Inferior parietal cortex (tissue), 1 donor: ENCODE measurements around the gene CTAGE9.
A peak's percentile ranks its signal among the peaks of the same experiment; 100 is the strongest.
"Not testable (repeated sequence)": the region's sequence is repeated elsewhere in the genome, so short reads cannot be mapped to it uniquely, and the experiment has no call there.

Source experiments
- DNase-seq: peaks from one replicate; pipeline ENCODE4 v3.0.0-alpha.2; 2016; ENCODE audit errors: extremely low spot score

Gene CTAGE9, protein sequence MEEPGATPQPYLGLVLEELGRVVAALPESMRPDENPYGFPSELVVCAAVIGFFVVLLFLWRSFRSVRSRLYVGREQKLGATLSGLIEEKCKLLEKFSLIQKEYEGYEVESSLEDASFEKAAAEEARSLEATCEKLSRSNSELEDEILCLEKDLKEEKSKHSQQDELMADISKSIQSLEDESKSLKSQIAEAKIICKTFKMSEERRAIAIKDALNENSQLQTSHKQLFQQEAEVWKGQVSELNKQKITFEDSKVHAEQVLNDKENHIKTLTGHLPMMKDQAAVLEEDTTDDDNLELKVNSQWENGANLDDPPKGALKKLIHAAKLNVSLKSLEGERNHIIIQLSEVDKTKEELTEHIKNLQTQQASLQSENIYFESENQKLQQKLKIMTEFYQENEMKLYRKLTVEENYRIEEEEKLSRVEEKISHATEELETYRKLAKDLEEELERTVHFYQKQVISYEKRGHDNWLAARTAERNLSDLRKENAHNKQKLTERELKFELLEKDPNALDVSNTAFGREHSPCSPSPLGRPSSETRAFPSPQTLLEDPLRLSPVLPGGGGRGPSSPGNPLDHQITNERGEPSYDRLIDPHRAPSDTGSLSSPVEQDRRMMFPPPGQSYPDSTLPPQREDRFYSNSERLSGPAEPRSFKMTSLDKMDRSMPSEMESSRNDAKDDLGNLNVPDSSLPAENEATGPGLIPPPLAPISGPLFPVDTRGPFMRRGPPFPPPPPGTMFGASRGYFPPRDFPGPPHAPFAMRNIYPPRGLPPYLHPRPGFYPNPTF

DNA sequence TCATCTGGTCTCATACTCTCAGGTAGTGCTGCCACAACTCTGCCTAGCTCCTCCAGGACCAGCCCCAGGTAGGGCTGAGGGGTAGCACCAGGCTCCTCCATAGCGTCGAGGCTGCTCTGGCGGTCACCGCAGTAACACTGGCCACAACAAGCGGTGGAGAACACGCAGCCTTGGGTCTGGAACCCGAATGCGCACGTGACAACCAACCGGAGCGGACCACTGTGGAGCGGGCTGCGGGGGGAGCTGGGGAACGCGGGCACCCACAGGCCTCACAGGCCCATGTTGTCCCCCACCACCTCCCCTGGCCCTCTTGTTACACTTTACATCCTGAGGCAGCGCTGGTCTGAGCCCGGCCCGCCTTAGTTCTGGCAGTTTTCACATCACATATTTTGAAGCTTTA lies at the start of gene CTAGE9:
CTAGE9 (minus strand) TSS at position 101 of the 400 bp plus-strand sequence; CDS start at position 101, 0 bp downstream.
- DNase-seq: not testable (repeated sequence)

DNA sequence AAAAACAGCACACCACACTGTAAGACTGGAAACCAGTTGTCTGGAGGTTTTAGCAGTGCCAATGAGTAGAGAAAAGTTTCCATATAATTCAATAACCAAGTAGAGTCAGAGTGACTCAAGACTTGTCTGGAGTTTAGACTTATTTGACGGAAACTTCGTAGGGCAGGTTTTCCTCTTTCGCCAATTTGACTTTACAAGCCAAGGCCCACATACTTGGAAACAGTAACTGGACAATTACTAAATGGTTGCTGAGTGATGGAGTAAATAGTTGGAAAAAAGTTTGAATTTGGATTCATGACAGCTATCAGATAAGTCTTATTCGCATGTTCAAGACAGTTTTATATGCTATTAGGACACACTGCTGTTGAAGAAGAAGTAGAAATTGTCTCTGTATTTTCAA lies 48.1 kb upstream of the CTAGE9 start:
- DNase-seq: no peak

DNA sequence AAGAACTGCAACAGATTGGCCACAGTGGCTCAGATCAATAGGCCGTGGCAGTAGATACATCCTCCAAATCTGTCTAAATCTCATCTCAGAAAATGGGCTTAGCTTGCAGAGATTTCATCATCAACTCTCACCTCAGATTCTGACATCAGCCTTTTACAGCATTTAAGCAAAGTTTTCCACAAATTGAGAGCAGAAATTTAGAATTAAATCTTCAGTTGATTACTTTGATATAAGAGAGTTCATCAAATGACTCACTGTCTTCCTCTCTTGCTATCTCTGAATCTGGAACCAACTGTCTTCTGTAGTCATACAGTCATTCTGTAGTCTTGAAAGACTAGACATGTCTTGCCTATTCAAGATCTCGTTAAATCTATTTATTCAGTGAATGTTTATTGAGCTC lies 45.2 kb upstream of the CTAGE9 start:
- no peak for DNase-seq

DNA sequence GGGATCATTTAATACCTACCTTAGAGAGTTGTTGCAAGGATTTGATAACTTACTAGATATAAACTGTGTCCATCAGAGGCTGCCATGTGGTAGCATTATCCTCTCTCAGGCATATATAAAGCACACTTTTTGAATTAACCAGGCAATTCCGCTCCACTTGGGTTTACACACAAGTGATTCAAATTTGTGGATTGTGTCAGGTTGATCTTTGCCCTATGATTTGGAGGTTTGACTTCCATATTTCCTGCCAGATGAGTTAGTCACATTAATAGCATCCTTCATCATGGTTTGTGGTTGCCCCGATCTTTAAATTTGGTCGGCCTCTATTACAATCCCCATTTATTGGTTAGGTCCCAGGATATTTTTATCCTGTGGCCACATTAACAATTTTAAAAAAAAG lies 44.8 kb upstream of the CTAGE9 start:
- no peak for DNase-seq

DNA sequence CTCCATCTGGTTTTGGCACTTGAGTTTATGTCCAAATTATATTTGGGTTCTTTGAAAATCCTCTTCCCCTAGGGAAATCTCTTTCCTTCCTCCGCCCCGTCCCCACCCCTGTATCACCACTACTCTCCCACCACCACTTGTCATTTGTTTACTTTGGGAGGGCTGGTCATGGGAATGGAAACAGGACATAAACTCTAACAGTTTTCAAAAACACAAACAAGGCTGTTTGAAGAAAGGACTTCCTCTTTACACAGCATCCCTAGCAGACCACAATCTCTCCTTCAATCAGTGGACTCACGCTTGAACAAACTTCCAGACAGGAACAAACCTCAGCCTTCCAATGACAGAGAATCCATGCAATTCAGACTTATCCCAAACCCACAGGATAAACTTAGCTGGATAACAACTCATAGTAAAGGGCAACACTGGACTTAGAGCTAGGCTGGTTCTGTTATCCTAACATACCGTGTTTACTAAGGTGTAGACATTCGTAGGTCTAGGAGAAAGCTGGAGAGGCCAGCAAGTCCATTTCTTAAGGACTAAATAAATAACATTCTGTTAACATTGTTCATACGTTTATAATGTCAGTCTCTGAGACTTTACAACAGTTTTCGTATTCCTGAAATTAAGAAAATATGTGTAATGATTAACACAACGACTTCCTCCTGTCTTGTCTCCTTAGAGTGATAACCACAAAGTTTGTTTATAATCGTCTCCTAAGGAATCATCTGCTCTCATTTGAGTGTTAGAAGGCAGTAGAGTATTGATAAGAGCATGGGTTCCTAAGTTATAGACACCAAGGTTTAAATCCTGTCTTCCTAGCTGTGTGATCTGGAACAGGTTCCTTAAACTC lies 44.1 kb upstream of the CTAGE9 start:
- DNase-seq: no peak

DNA sequence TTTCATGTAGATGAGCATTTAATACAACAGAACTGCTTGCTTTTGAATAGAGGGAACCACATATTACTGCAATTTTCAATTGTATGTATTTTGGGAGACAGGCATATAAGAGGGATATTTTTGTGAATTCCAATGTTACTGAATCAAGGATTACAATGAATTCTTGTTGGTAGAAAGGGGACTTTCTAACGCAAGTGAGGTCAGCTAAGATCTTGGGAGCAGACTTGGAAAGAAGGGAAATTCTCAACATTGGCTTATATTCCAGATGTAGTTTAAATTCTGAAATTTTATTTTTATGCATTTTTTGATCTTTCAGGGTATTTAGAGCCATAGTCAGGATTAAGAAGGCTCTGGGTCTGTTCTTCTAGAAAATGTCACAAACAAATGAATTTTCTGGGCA lies 43.3 kb upstream of the CTAGE9 start:
- DNase-seq: no peak

DNA sequence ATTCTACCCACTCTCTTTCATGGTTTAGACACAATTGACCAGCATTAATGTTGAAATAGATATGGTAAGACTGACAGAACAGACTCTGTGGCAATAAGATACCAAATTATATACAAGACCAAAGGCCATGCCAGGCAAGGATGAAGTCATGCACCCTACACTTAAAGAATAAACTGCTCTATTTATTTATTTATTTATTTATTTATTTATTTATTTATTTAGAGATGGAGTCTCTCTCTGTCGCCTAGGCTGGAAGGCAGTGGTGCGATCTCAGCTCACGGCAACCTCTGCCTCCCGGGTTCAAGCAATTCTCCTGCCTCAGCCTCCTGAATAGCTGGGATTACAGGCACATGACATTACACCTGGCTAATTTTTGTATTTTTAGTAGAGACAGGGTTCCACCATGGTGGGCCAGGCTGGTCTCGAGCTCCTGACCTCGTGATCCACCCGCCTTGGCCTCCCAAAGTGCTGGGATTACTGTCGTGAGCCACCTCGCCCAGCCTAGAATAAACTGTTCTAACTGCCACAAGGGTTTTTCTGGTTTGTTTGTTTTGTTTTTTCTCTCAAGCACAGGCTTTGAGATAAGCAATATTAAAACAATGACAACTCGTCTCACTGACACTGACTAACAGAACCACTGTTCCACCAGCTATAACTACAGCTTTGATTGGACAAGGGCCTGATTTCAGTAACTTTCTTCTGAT lies 40.3 kb upstream of the CTAGE9 start:
- not testable (repeated sequence) for DNase-seq

DNA sequence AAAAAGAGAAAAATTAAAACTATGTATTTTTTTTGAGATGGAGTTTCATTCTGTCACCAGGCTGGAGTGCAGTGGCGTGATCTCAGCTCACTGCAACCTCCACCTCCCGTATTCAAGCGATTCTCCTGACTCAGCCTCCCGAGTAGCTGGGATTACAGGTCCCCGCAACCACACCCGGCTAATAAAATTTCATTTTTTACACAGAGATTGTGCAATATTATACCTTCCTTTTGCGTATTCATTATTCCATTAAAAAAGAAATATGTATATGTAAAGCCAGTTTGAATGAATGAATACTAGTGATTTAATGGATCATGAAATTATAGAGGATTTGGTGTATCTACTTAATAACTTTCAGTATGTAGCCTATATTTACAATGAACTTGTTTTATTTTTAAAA lies 38.2 kb upstream of the CTAGE9 start:
- DNase-seq: no peak

DNA sequence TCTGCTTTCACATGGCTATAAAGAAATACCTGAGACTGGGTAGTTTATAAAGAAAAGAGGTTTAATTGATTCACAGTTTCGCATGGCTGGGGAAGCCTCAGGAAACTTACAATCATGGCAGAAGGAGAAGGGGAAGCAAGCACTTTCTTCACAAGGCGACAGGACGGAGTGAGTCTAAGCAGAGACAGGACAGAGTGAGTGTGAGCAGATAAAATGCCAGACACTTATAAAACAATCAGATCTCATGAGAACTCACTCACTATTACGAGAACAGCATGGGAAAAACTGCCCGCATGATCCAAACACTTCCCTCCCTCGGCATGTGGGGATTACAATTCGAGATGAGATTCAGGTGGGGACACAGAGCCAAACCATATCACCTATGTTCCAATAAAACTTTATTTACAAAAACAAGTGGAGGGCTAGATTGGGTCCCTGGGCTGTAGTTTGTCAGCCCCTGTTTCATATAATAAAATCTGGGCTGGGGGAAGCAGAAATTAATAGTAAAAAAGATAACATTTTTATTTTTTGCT lies 37.1 kb upstream of the CTAGE9 start:
- DNase-seq: no peak

DNA sequence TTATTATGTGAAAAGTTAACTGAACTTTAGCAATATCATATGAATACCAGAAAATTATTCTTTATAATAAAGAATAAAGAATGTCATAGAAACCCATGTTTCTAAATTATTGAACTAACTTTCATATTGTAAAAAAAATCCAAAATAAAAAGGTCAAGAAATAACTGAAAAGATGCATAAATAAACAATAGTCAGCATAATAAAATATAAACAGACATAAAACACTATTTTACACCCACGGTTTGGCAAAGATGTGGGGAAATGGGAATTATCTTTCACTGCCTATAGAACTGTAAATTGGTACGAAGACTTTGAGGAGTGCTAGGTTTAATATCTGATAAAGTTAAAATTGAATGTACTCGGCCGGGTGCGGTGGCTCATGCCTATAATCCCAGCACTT lies 34.7 kb upstream of the CTAGE9 start:
- DNase-seq: no peak

DNA sequence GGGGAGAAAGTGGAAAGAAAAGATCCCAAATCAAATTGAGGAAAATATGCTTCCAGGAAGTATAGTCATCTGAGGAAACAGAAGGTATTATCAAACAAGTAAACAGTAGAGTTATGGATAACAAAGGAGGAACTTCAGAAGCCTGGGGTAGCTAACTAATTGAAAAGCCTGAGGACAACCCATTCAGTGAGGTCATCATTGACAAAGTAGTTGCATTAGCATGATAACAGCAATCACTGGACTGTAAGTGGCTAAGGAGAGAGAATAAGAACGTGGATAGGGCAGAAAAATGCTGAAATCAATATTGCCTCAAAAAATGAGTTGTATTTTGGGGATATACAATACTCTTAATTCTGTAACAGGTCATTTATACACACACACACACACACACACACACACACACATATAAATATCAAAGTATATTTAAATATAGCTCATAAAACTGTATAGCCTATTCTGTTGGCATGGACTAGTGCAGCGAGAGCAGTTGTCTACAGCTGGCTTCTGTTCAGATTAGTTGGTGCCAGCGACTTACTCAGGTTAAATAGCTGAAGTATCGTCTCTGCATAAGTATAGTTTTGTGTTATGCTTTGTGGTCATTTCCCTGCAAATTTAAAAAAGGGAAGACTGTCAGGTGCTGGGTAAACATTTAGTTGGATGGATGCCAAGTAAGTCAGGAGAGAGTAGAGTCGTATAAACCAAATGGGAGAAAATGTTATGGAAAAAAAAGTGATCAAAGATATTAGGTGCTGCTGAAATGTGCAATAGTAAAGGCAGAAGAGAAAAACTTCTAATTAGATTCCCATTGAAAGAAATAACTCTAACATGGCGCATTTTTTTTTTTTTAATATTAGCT lies 33.8 kb upstream of the CTAGE9 start:
- DNase-seq: no peak

DNA sequence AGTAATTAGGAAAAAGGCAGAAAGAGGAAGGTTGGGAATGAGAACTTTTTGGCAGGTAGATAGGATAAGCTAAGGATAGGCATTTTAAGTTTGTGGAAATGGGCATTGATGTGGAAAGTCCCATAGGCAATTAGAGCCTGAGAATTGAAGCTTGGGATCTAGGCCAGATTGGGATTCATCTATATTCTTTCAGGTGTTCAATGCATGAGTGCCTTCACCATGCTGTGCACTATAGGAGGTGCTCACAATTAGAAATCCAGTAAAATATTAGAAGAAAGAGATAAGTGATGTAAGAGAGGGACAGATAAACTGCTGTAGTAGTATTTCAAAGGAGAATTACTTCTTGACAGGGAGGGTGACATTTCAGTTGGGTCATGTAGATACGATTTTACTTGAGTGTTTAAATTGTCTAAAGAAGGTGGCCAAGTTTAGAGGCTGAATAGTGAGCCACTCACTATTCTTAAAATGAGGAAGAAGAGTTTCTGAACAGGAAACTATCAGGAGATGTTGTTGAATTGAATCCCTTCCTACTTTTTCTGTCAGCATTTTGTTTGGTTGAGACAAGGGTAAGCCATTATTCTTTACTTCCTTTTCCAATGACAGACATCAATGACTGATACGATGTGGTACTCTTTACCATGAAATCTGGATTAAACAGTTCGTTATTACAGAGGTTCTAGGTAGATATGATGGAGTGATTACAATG lies 31.0 kb upstream of the CTAGE9 start:
- no peak for DNase-seq

DNA sequence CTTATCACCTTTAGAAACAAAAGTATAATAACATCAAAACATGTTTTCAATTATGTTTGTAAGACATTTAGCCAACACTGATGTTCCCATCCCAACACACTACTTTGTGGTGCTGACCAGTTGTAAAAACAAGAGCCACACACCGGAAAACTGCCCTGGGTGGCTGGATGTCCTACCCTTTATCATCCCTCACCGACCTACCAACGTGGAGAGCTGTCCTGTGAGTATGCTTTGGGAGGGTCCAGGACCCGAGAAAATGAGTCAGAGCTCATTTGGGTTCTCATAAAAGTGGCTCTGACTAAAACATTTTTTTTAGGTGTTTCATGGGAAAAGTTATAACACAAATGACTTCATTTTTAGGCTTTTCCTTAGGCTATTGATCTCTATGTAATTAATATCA lies 29.3 kb upstream of the CTAGE9 start:
- no peak for DNase-seq

DNA sequence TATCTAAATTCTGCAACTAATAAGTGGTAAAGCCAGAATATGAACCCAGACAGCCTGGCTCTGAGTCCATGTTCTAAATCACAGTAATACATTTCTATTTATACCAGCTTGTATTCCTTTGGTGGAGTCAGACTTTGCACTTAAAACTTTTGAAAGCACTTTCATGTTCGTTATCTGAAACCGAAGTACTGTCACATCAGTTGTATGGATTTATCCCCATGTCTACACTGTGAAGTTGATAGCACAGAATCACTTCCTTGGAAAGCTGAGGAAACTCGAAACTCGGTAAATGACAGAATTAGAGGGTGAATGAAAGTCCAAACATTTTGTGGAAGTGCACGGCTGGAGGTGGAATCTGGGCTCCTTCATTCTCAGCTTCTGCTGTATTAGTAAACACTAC lies 28.3 kb upstream of the CTAGE9 start:
- no peak for DNase-seq

DNA sequence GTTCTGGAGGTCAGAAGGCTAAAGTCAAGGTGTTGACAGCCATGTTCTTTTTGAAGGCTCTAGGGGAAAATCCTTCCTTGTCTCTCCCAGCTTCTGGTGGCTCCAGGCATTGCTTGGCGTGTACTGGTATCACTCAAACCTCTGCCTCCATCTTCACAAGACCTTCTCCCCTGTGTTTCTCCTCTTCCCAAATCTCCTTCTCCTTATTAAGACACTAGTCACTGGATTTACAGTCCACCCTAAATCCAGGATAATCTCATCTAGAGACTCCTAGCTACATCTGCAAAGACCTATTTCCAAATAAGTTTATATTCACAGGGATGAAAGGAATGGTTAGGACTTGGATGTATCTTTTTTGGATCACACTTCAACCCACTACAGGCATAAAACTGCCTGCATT lies 26.0 kb upstream of the CTAGE9 start:
- no peak for DNase-seq

DNA sequence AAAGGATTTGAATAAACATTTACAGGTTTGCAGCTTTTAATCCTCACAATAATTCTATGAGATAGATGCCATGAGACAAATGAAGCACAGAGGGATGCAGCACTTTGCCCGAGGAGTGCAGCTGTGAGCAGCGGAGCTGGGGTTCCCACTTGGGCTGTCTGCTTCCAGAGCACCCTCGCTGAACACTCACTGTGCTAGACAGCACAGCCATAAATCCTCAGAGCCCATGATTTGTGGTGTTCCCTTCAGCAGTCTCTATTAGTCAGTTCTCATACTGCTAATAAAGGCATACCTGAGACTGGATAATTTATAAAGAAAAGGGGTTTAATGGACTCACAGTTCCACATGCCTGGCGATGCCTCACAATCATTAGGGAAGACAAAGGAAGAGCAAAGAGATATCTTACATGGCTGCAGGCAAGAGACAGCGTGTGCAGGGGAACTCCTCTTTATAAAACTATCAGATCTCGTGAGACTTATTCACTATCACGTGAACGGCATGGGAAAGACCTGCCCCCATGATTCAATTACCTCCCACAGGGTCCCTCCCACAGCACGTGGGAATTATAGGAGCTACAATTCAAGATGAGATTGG lies 25.3 kb upstream of the CTAGE9 start:
- no peak for DNase-seq

DNA sequence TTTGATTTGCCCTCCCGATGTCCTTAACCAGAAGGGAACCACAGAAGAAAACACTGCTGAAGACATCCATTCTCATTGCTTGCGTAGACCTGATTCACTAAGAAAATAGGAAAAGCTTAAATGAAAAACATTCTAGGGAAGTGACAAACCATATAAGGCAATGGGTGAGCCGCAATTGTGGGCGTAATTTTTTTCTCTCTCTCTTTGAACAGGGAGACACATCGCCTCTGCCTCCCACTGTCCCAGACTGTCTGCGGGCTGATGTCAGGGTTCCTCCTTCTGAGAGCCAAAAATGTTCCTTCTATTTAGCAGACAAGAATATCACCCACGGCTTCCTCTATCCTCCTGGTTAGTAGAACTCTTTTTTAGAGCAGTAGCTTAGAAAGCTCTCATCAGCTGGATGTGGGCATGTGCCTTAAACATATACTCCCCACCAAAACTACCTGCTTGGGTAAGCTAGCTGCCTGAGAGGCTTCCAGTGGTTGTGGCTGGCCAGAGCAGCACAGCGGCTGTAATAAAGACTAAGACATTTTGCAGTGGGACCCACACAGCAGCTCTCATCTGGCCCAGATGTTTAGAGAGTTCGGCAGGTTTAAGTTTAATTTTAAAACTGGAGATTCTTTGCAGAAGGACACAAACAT lies 22.7 kb upstream of the CTAGE9 start:
- DNase-seq: peak; percentile 57

DNA sequence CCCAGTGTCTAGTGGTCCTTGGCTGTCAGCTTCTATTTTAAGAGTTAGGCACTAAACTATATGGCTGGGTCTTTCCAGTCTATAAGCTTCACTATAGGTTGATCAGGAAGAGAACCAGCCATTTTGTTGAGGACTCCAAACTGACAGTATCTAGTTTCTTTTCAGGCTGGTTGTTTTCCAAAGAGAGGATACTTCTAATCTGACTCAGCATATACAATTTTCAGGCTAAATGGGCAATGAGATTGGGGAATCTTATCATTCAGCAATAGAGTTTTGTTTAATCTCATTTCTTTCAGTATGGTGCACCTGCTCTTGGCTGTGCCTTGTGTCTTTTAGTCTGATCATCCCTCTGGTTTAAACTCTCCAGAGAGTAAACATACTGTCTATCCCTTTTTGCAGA lies 20.4 kb upstream of the CTAGE9 start:
- no peak for DNase-seq

DNA sequence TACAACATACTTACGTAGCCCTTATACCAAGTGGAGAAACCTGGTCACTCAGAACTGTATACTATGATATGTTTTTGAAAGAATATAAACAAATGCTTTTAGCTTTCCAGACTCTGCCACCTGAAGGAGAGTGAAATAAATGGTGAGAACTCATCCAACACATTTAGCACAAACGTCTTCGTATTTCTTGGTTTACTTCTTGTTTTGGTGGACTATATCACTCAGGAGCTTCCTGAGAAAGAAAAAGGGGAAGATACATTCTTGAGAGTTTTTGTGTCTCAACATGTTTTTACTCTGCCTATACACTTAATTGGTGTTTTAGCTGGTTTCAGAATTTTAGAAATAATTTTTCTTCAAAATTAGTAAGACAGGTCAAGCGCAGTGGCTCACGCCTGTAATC lies 19.4 kb upstream of the CTAGE9 start:
- DNase-seq: no peak
